Measurements from ENCODE around the gene BAAT. TPM values are rescaled to one million over a fixed set of nuclear protein-coding genes. Genes with fewer than 3 reads are reported as not detected.

BAAT gene
- total RNA-seq, 1 donor from 2014 or later, result 8.9 TPM

DNA sequence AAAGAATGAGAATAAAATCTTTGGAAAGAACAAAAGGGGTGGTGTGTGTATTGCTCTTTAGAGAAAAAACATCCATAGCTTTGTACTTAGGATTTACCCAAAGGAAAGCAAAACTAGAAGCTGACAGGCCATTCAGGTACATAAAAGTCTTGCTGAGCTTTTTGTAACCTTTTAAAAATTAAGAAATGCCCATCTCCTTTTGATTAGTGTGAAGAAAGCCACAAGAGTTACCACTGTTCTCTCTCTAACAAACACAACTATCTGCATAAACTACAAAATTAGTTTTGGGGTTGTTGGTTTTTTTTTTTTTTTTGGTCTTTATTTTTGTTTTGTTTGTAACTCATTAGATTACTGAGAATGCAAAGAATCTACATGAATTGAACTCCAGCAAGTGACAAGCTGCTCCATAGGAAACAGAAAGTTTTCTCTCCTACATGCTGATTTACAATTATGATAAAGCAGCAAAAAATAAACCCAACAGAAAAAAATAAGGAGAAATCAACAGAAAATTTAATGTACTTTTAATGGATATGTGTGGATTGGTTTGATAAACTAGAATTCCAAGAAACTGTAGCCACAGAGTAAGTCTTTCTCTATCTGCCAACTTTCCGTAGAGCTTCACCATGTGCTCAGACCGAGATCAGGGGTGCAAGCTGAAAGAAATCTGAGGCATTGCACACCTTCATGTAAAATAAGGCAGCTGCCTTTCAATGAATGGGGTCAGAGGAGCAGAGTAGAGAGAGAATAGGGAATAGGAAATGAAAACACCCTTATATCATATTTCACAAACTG is 12.3 kb downstream of the BAAT start:
- H2AFZ ChIP-seq (ENCODE audit: low read depth, low read length), result no peak overlapping the region
- Mint-ChIP-seq H3K4me3 (ENCODE audit: unreplicated experiment) (no peak overlapping the region), H3K27ac (ENCODE audit: unreplicated experiment) (no peak overlapping the region), H3K9me3 (ENCODE audit: unreplicated experiment) (no peaks in the 10 kb centered on the region), H3K27me3 (ENCODE audit: low read depth, unreplicated experiment) (no peaks in the 10 kb centered on the region), H3K36me3 (ENCODE audit: low read depth, unreplicated experiment) (peaks cover 3% of the 10 kb centered on the region), H3K4me1 (ENCODE audit: low read depth, unreplicated experiment) (peaks cover 26% of the 10 kb centered on the region)
- H3K4me1 ChIP-seq (ENCODE audit: insufficient read depth, low read length), result peaks cover 15% of the 10 kb centered on the region
- no peaks in the 10 kb centered on the region for H3K36me3 ChIP-seq (ENCODE audit: insufficient read depth, low read length)
- no peak for FAIRE-seq
- H4K20me1 ChIP-seq (ENCODE audit: insufficient read depth, low read length), result no peaks in the 10 kb centered on the region
- H3K9ac ChIP-seq (ENCODE audit: low read length), result no peak overlapping the region
- no peak overlapping the region for H3K4me3 ChIP-seq (ENCODE audit: insufficient read depth, low read depth, low read length)
- no peak overlapping the region for H3K4me2 ChIP-seq (ENCODE audit: low read length)
- H3K9me3 ChIP-seq (ENCODE audit: insufficient read depth, low read depth, low read length), result no peaks in the 10 kb centered on the region
- no peak for DNase-seq (ENCODE audit: low read depth)
- no peaks in the 10 kb centered on the region for H3K79me2 ChIP-seq (ENCODE audit: insufficient read depth, low read length)
- no peak overlapping the region for H3K27ac ChIP-seq (ENCODE audit: low read depth, low read length)
- TF ChIP-seq, protein P1, sequence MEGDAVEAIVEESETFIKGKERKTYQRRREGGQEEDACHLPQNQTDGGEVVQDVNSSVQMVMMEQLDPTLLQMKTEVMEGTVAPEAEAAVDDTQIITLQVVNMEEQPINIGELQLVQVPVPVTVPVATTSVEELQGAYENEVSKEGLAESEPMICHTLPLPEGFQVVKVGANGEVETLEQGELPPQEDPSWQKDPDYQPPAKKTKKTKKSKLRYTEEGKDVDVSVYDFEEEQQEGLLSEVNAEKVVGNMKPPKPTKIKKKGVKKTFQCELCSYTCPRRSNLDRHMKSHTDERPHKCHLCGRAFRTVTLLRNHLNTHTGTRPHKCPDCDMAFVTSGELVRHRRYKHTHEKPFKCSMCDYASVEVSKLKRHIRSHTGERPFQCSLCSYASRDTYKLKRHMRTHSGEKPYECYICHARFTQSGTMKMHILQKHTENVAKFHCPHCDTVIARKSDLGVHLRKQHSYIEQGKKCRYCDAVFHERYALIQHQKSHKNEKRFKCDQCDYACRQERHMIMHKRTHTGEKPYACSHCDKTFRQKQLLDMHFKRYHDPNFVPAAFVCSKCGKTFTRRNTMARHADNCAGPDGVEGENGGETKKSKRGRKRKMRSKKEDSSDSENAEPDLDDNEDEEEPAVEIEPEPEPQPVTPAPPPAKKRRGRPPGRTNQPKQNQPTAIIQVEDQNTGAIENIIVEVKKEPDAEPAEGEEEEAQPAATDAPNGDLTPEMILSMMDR (IDR thresholded peaks at IDR 0.05; ENCODE audit: insufficient read depth, low read depth, low read length), result no peak
- TF ChIP-seq EZH2 (IDR thresholded peaks at IDR 0.05; ENCODE audit: insufficient read depth, low read length), result no peak
- no peaks in the 10 kb centered on the region for H3K27me3 ChIP-seq (ENCODE audit: insufficient read depth, low read length)

DNA sequence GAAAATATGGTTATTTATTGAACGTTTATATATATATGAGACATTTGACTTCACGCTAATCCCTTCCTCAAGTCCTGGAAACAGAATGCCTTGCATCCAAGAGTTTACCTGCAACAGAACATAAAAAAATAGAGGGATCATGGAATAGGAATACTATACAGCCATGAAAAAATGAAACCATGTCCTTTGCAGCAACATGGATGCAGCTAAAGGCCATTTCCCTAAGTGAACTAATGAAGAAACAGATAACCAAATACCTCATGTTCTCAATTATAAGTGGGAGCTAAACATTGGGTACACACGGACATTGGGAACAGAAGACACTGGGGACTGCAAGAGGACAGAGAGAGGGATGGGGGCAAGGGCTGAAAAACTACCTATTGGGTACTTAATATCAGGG is 13.0 kb downstream of the BAAT start:
- DNase-seq (ENCODE audit: low read depth), result no peak
- no peaks in the 10 kb centered on the region for H3K79me2 ChIP-seq (ENCODE audit: insufficient read depth, low read length)
- H3K4me1 ChIP-seq (ENCODE audit: insufficient read depth, low read length), result peaks cover 15% of the 10 kb centered on the region
- no peaks in the 10 kb centered on the region for H3K9me3 Mint-ChIP-seq (ENCODE audit: unreplicated experiment)
- H3K4me2 ChIP-seq (ENCODE audit: low read length), result no peak overlapping the region
- H3K36me3 ChIP-seq (ENCODE audit: insufficient read depth, low read length), result no peaks in the 10 kb centered on the region
- H4K20me1 ChIP-seq (ENCODE audit: insufficient read depth, low read length), result no peaks in the 10 kb centered on the region
- no peak overlapping the region for H3K27ac ChIP-seq (ENCODE audit: low read depth, low read length)
- H3K4me1 Mint-ChIP-seq (ENCODE audit: low read depth, unreplicated experiment), result peaks cover 30% of the 10 kb centered on the region
- FAIRE-seq, result no peak
- peaks cover 2% of the 10 kb centered on the region for H3K36me3 Mint-ChIP-seq (ENCODE audit: low read depth, unreplicated experiment)
- no peaks in the 10 kb centered on the region for H3K9me3 ChIP-seq (ENCODE audit: insufficient read depth, low read depth, low read length)
- H3K27me3 ChIP-seq (ENCODE audit: insufficient read depth, low read length), result no peaks in the 10 kb centered on the region
- H3K27me3 Mint-ChIP-seq (ENCODE audit: low read depth, unreplicated experiment), result no peaks in the 10 kb centered on the region
- no peak overlapping the region for H3K27ac Mint-ChIP-seq (ENCODE audit: unreplicated experiment)
- no peak overlapping the region for H2AFZ ChIP-seq (ENCODE audit: low read depth, low read length)
- no peak overlapping the region for H3K4me3 ChIP-seq (ENCODE audit: insufficient read depth, low read depth, low read length)
- TF ChIP-seq, protein P1 (IDR thresholded peaks at IDR 0.05; ENCODE audit: insufficient read depth, low read depth, low read length), result no peak
- no peak for TF ChIP-seq EZH2 (IDR thresholded peaks at IDR 0.05; ENCODE audit: insufficient read depth, low read length)
- H3K9ac ChIP-seq (ENCODE audit: low read length), result no peak overlapping the region
- no peak overlapping the region for H3K4me3 Mint-ChIP-seq (ENCODE audit: unreplicated experiment)

DNA sequence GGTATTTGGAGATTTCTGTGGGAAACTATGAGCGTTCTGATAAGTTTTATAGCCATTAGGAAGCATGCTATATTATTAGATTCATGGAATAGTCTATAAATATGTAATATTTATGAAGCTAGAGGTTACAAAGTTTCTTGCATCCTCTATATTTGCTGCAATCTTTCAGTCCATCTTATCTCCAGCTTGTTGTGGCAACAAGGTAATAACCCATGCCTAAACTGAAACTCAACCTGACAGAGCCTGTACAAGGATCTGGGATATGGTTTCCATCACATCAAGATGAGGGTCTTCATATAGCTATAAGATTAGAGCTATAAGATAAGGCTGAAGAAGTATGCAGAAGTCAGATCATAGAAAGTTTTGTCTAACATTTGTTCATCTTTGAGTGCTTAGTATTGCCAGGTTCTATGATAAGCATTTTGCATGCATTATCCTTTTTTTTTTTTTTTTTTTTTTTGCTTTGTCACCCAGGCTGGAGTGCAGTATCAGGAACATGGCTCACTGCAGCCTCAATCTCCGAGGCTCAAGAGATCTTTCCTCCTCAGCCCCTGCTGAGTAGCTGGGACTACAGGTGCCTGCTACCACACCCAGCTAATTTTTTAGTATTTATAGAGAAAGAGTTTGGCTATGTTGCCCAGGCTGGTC is 14.8 kb downstream of the BAAT start:
- no peaks in the 10 kb centered on the region for H3K79me2 ChIP-seq (ENCODE audit: insufficient read depth, low read length)
- no peak for DNase-seq (ENCODE audit: low read depth)
- no peaks in the 10 kb centered on the region for H3K27me3 ChIP-seq (ENCODE audit: insufficient read depth, low read length)
- TF ChIP-seq, protein P1 (IDR thresholded peaks at IDR 0.05; ENCODE audit: insufficient read depth, low read depth, low read length), result no peak
- TF ChIP-seq EZH2 (IDR thresholded peaks at IDR 0.05; ENCODE audit: insufficient read depth, low read length), result no peak
- no peak overlapping the region for H3K4me3 ChIP-seq (ENCODE audit: insufficient read depth, low read depth, low read length)
- no peak overlapping the region for H3K9ac ChIP-seq (ENCODE audit: low read length)
- Mint-ChIP-seq H3K4me1 (ENCODE audit: low read depth, unreplicated experiment) (peaks cover 24% of the 10 kb centered on the region), H3K9me3 (ENCODE audit: unreplicated experiment) (no peaks in the 10 kb centered on the region), H3K36me3 (ENCODE audit: low read depth, unreplicated experiment) (no peaks in the 10 kb centered on the region), H3K4me3 (ENCODE audit: unreplicated experiment) (no peak overlapping the region), H3K27me3 (ENCODE audit: low read depth, unreplicated experiment) (no peaks in the 10 kb centered on the region), H3K27ac (ENCODE audit: unreplicated experiment) (no peak overlapping the region)
- H3K27ac ChIP-seq (ENCODE audit: low read depth, low read length), result no peak overlapping the region
- H2AFZ ChIP-seq (ENCODE audit: low read depth, low read length), result no peak overlapping the region
- peaks cover 13% of the 10 kb centered on the region for H3K4me1 ChIP-seq (ENCODE audit: insufficient read depth, low read length)
- H3K4me2 ChIP-seq (ENCODE audit: low read length), result no peak overlapping the region
- no peaks in the 10 kb centered on the region for H3K36me3 ChIP-seq (ENCODE audit: insufficient read depth, low read length)
- no peaks in the 10 kb centered on the region for H4K20me1 ChIP-seq (ENCODE audit: insufficient read depth, low read length)
- peak; percentile 50 for FAIRE-seq
- H3K9me3 ChIP-seq (ENCODE audit: insufficient read depth, low read depth, low read length), result no peaks in the 10 kb centered on the region

Measured in astrocyte (in vitro differentiated cells and primary cell).